Epithelial cell of proximal tubule (primary cell): ENCODE data around the gene ENDOD1. TPM values are rescaled to one million over a fixed set of nuclear protein-coding genes. Genes with fewer than 3 reads are reported as not detected.

Experiments used
- DNase-seq: peaks from one replicate; pipeline ENCODE4 v3.0.0-alpha.2; 2011; ENCODE audit warnings: low read depth
- H3K4me3 ChIP-seq: 2 replicates; pipeline ENCODE4 v1.5.1; 2011; ENCODE audit warnings: low read depth, mild to moderate bottlenecking, low read length
- CTCF ChIP-seq: conservative IDR thresholded peaks from 2 replicates; pipeline ENCODE4 v1.5.1; 2012; ENCODE audit warnings: low read depth, mild to moderate bottlenecking, low read length
- total RNA-seq: library from RNA; depleted of rRNA; stranded (reverse); fragments of >200 nt; gene quantifications from 2 replicates; pipeline ENCODE4 v1.2.3, GENCODE V29; 2015

Gene ENDOD1
- total RNA-seq, 1 donor from 2014 or later: 36.6 TPM

GRCh38 chr11:95143106-95143681 is 53.5 kb downstream of the ENDOD1 start:
- DNase-seq: no peak
- H3K4me3 ChIP-seq: no peak overlapping the region
- no peak for TF ChIP-seq CTCF

GRCh38 chr11:95144313-95145235 is 54.9 kb downstream of the ENDOD1 start:
- no peak for TF ChIP-seq CTCF
- no peak overlapping the region for H3K4me3 ChIP-seq
- no peak for DNase-seq

- DNase-seq: no peak
- no peak overlapping the region for H3K4me3 ChIP-seq
- no peak for TF ChIP-seq CTCF
These were observed 55.9 kb downstream of the ENDOD1 start for GRCh38 chr11:95145430-95146060.

- no peak for DNase-seq
- no peak for TF ChIP-seq CTCF
These were observed 57.8 kb downstream of the ENDOD1 start for GRCh38 chr11:95147364-95147905.

GRCh38 chr11:95148406-95148805 is 58.8 kb downstream of the ENDOD1 start:
- TF ChIP-seq CTCF: no peak
- no peak for DNase-seq
- H3K4me3 ChIP-seq: no peak overlapping the region

More at GRCh38 chr11:95147364-95147905, 57.8 kb downstream of the ENDOD1 start:
- no peak overlapping the region for H3K4me3 ChIP-seq

GRCh38 chr11:95148938-95149337 is 59.3 kb downstream of the ENDOD1 start:
- no peak for DNase-seq
- H3K4me3 ChIP-seq: no peak overlapping the region
- no peak for TF ChIP-seq CTCF
